ENCODE results near the gene RXFP4.

The RXFP4 gene

GRCh38 chr1:155970531-155971167 lies 29.2 kb downstream of the RXFP4 start:
- DNase-seq (ENCODE audit: low read depth) = peak; percentile 66
- H3K4me3 ChIP-seq (ENCODE audit: low read depth, low read length) = no peak overlapping the region
- TF ChIP-seq, protein P1, sequence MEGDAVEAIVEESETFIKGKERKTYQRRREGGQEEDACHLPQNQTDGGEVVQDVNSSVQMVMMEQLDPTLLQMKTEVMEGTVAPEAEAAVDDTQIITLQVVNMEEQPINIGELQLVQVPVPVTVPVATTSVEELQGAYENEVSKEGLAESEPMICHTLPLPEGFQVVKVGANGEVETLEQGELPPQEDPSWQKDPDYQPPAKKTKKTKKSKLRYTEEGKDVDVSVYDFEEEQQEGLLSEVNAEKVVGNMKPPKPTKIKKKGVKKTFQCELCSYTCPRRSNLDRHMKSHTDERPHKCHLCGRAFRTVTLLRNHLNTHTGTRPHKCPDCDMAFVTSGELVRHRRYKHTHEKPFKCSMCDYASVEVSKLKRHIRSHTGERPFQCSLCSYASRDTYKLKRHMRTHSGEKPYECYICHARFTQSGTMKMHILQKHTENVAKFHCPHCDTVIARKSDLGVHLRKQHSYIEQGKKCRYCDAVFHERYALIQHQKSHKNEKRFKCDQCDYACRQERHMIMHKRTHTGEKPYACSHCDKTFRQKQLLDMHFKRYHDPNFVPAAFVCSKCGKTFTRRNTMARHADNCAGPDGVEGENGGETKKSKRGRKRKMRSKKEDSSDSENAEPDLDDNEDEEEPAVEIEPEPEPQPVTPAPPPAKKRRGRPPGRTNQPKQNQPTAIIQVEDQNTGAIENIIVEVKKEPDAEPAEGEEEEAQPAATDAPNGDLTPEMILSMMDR (IDR thresholded peaks at IDR 0.05; ENCODE audit: insufficient read depth, low read depth, low read length, missing control alignments) = no peak

GRCh38 chr1:155971910-155972809 lies 30.7 kb downstream of the RXFP4 start:
- DNase-seq (ENCODE audit: low read depth) = no peak
- TF ChIP-seq, protein P1 (IDR thresholded peaks at IDR 0.05; ENCODE audit: insufficient read depth, low read depth, low read length, missing control alignments) = no peak
- no peak overlapping the region for H3K4me3 ChIP-seq (ENCODE audit: low read depth, low read length)

DNA sequence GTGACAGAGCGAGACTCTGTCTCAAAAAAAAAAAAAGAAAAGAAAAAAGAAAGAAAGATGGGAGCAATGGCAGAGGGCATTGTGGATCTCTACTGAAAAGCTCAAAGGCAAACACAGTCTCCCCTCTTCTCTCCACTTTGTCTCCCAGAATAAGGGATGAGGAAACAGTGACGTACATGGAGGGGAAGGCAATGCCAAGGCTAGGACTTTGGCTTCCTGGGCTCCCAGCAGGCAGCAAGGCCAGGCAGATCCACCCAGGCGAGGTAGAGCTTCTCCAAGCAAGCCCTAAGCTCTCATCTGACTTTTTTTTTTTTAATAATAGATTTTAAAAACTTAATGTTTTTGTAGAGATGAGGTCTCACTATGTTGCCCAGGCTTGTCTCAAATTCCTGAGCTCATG lies 32.3 kb downstream of the RXFP4 start:
- no peak for DNase-seq (ENCODE audit: low read depth)

DNA sequence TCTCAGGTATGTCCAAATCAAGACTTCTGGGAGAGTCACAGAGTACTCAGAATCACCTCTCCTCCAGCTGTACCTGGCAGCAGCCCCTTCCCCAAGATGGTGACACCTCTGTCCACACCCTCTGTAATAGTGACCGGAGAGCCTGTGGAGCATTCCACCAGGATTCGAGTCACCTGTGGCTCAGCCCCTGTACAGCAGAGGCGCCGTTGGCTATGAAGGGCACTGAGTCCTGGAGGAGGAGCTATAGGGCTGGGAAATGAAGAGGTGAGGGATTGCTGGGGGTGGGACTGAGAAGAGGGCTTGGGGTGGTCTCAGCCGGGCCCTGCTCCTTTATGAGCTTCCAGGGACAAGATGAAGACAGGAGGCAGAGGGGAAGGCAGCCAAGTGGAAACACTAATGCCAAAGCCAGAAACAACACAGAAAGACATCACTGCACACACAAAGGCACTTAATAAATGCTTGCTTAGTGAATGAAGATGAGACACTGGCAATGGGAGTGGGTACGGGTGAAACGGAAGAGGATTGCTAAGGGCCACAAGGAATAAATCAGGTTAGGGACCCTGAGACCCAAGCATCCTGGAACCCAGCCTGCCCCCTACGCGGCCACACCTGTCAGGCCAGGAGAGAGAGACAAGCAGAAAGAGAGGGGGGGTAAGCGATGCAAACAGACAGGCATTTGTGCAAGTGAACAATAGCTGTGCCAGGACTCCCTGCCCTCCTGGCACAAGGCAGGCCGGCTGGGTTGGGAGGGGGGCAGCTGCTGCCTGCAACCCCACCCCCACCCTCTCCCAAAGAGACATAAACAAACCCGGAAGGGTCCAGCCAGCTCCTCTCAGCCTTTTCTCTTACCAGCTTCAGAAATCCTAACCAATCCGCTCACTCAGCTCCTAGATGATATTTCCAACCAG lies 33.0 kb downstream of the RXFP4 start:
- peak overlapping the region; percentile 86 for H3K4me3 ChIP-seq (ENCODE audit: low read depth, low read length)
- TF ChIP-seq, protein P1 (IDR thresholded peaks at IDR 0.05; ENCODE audit: insufficient read depth, low read depth, low read length, missing control alignments) = no peak
- DNase-seq (ENCODE audit: low read depth) = no peak

More for the DNA sequence above, 32.3 kb downstream of the RXFP4 start:
- TF ChIP-seq, protein P1 (IDR thresholded peaks at IDR 0.05; ENCODE audit: insufficient read depth, low read depth, low read length, missing control alignments) = no peak
- no peak overlapping the region for H3K4me3 ChIP-seq (ENCODE audit: low read depth, low read length)

DNA sequence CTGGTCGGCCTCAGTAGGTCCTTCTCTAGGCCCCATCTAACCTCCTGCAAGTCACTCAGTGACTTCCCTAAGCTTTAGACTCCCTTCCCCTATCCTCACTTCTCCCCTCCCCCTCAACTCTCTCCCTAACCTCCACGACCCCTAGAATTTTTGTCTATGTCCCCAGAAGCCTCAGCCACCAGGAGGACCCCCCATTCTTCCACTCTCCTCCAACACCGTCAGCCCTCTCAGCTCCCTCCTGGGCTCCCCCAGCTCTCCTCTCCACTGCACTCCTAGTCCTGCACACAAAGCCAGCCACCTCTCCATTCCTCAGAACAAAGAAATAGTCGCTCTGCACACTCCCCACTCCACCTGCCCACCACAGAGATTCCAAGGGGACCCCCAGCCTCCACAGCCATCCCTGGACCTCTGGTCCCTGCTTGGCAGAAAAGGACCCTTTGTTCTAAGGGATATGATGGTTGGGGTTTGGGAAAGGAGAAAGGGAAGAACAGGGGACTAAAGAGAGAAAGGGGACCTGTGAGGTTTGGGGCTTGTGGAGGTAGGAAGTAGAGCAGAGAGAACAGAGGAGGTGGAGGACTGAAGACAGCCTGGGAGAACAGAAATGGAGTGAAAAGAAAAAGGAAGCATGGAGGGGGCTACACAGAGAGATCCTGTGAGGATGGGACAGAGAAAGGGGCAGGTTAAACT lies 34.1 kb downstream of the RXFP4 start:
- TF ChIP-seq, protein P1 (IDR thresholded peaks at IDR 0.05; ENCODE audit: insufficient read depth, low read depth, low read length, missing control alignments) = no peak
- DNase-seq (ENCODE audit: low read depth) = no peak

More for the DNA sequence above, 34.1 kb downstream of the RXFP4 start:
- peak overlapping the region; percentile 86 for H3K4me3 ChIP-seq (ENCODE audit: low read depth, low read length)

All from GM12865 (cell line).